Measurements from ENCODE around the gene MLXIPL. TPM values are rescaled to one million over a fixed set of nuclear protein-coding genes. Genes with fewer than 3 reads are reported as not detected.

The MLXIPL gene
- total and polyA plus RNA-seq, 2 of the 8 experiments (the other 6 are each of a cell fraction or from before 2014, with no cell fraction given) = 9.4 to 10.6 TPM

GRCh38 chr7:73567140-73567539 is 57.2 kb downstream of the MLXIPL start:
- no peak overlapping the region for H4K5ac ChIP-seq (ENCODE audit: insufficient read length, low read depth, low read length)
- no peak overlapping the region for H3K9ac ChIP-seq (replicated peaks in 1 of 4; ENCODE audit: extremely low read depth in 1 of 4, low read depth in 3 of 4, low read length in 3 of 4)
- H3K4me1 ChIP-seq (replicated peaks in 1 of 4; ENCODE audit: control insufficient read depth in 3 of 4, insufficient read depth in 4 of 4, low read length in 3 of 4) = peaks cover 0 to 2% (median 1%) of the 10 kb centered on the region in 4 experiments; a peak in 3 of 7 replicates
- no peak for DNase-seq (ENCODE audit: low read depth in 1 of 2, low spot score in 2 of 2)
- FAIRE-seq = no peak
- H3K4me3 ChIP-seq (ENCODE audit: extremely low read depth in 1 of 4, insufficient read depth in 2 of 4, low read depth in 3 of 4, low read length in 4 of 4) = no peak overlapping the region
- no peak overlapping the region for H4K91ac ChIP-seq (replicated peaks; ENCODE audit: insufficient read length, low read length)
- H2BK20ac ChIP-seq (ENCODE audit: low read length) = no peak overlapping the region
- H3K23me2 ChIP-seq (ENCODE audit: low read depth, low read length) = no peaks in the 10 kb centered on the region
- no peak overlapping the region for H3K4ac ChIP-seq (replicated peaks; ENCODE audit: insufficient read length, low read depth, low read length)
- H3K23ac ChIP-seq (ENCODE audit: insufficient read length) = no peak overlapping the region
- H3K27me3 ChIP-seq (replicated peaks in 1 of 4; ENCODE audit: control insufficient read depth in 3 of 4, extremely low read depth in 1 of 4, insufficient read depth in 3 of 4, low read length in 3 of 4) = no peaks in the 10 kb centered on the region
- H3K18ac ChIP-seq (ENCODE audit: extremely low read depth, low read length) = no peak overlapping the region
- H3K56ac ChIP-seq (replicated peaks; ENCODE audit: insufficient read length, low read depth, low read length) = no peak overlapping the region
- 77% methylated on average over 4 of the region's 4 CpGs; no CpG with 5 or more reads in 1 of the 2 experiments for WGBS, 2 experiments (ENCODE audit: extremely low coverage in 1 of 2, insufficient coverage in 1 of 2, insufficient read length in 1 of 2, insufficient replicate concordance in 2 of 2, low coverage in 1 of 2, low lambda C conversion rate in 2 of 2, missing lambda C conversion rate in 1 of 2)
- H3K79me1 ChIP-seq (ENCODE audit: low read depth, low read length) = no peaks in the 10 kb centered on the region
- H3K36me3 ChIP-seq (ENCODE audit: control insufficient read depth in 2 of 4, insufficient read depth in 4 of 4, low read length in 3 of 4) = peaks cover 9 to 27% (median 16%) of the 10 kb centered on the region in 4 experiments; a peak in 7 of 8 replicates
- H2AFZ ChIP-seq (ENCODE audit: low read length) = no peak overlapping the region
- peaks cover 0 to 2% of the 10 kb centered on the region in 2 experiments for H4K20me1 ChIP-seq (replicated peaks in 1 of 2; ENCODE audit: control insufficient read depth in 1 of 2, insufficient read depth in 2 of 2, low read length in 2 of 2)
- no peak overlapping the region for H2BK120ac ChIP-seq (replicated peaks; ENCODE audit: low read depth, low read length)
- no peak overlapping the region for H4K8ac ChIP-seq (ENCODE audit: extremely low read depth, insufficient read depth, low read length)
- CTCF ChIA-PET (ENCODE audit: partially characterized antibody) = interaction anchor here (1.0 to 2.3 kb wide), 2 partner anchors 40 to 41 kb away, joined by 3 to 5 read pairs; no protein-coding TSS in a partner anchor
- no peak overlapping the region for H3K14ac ChIP-seq (ENCODE audit: insufficient read length)
- POLR2A ChIA-PET (ENCODE audit: partially characterized antibody) = interaction anchor here (3.0 to 5.8 kb wide), 2 partner anchors 10 kb away, joined by 15 to 39 read pairs; partner anchors contain the start of genes BCL7B and TBL2
- H3K4me2 ChIP-seq (ENCODE audit: insufficient read depth in 1 of 2, low read depth in 2 of 2, low read length in 2 of 2) = no peak overlapping the region
- no peak overlapping the region for H2BK5ac ChIP-seq (ENCODE audit: low read depth, low read length)
- no peak overlapping the region for H3K27ac ChIP-seq (ENCODE audit: low read depth, low read length)
- H2BK15ac ChIP-seq (ENCODE audit: low read length) = no peak overlapping the region
- H3K9me3 ChIP-seq (ENCODE audit: insufficient read depth in 2 of 2, low read depth in 1 of 2, low read length in 1 of 2) = no peaks in the 10 kb centered on the region
- no peaks in the 10 kb centered on the region for H3K79me2 ChIP-seq (ENCODE audit: control insufficient read depth in 1 of 2, insufficient read depth in 2 of 2, low read length in 2 of 2)
- H2AK5ac ChIP-seq (ENCODE audit: low read depth, low read length) = no peak overlapping the region
- no peak overlapping the region for H2BK12ac ChIP-seq (ENCODE audit: low read depth, low read length)
- TF ChIP-seq SIN3A (conservative IDR thresholded peaks at IDR 0.05 in 1 of 2, IDR thresholded peaks at IDR 0.05 in 1 of 2; ENCODE audit: low read depth in 1 of 2, low read length in 2 of 2) (no peak), MAX (IDR thresholded peaks at IDR 0.05) (no peak), SP2 (IDR thresholded peaks at IDR 0.05; ENCODE audit: low read length) (no peak), USF2 (IDR thresholded peaks at IDR 0.05; ENCODE audit: low read length) (no peak), MAFK (IDR thresholded peaks at IDR 0.05; ENCODE audit: low read depth, low read length) (no peak), CEBPB (IDR thresholded peaks at IDR 0.05; ENCODE audit: low read depth, low read length) (no peak), CTCF (IDR thresholded peaks at IDR 0.05; ENCODE audit: control extremely low read depth in 1 of 3, insufficient read depth in 1 of 3, low read depth in 1 of 3, low read length in 3 of 3) (no peak), EP300 (IDR thresholded peaks at IDR 0.05; ENCODE audit: borderline replicate concordance in 1 of 2, low read depth in 2 of 2, low read length in 2 of 2) (no peak), PHF8 (conservative IDR thresholded peaks at IDR 0.05; ENCODE audit: low read depth, low read length) (no peak)
